ENCODE measurements around the gene STYK1.
A peak's percentile ranks its signal among the peaks of the same experiment; 100 is the strongest.
"Not testable (repeated sequence)": the region's sequence is repeated elsewhere in the genome, so short reads cannot be mapped to it uniquely, and the experiment has no call there.

Gene STYK1

GRCh38 chr12:10688042-10688441 is 14.2 kb upstream of the STYK1 start:
- no peak for DNase-seq

- no peak for DNase-seq
Observed at GRCh38 chr12:10672231-10672868, 1.5 kb downstream of the STYK1 start.

GRCh38 chr12:10669533-10669932 is 4.3 kb downstream of the STYK1 start:
- DNase-seq: no peak

GRCh38 chr12:10668526-10668925 is 5.3 kb downstream of the STYK1 start:
- no peak for DNase-seq

DNA sequence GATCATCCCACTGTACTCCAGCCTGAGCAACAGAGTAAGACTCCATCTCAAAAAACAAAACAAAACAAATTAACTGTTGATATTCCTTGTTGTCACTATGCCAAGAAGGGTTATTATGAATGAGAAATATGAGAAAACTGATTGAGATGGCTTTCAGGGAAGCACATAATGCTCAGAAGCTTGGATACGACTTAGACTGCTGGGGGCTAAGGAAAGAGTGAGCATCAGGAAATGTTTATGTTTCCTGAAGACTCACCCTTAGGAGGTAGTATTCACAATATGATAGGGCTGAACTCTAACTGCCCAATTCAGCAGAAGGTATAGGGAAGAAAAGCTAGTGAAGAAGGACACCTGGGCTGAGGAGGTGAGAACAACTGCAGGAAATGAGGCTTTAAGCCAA is 6.3 kb downstream of the STYK1 start:
- no peak for DNase-seq

DNA sequence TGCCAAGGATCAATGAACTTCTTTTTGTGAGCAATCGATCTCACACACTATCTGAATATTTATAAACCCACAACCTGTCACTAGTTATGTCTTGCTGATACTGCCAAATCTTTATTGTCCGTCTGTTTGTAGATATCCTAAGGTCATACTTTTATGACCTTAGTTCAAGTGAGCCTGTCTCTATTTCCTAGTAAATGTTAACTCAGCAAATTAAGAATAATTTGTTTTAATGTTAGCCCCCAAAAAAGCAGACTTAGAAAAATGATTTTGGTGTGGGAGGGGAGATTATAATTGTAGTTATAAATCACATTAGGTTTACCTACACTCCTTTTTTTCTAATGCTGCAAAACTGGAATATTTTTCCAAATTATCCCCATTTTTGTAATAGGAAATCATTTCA is 9.4 kb downstream of the STYK1 start:
- DNase-seq: no peak

DNA sequence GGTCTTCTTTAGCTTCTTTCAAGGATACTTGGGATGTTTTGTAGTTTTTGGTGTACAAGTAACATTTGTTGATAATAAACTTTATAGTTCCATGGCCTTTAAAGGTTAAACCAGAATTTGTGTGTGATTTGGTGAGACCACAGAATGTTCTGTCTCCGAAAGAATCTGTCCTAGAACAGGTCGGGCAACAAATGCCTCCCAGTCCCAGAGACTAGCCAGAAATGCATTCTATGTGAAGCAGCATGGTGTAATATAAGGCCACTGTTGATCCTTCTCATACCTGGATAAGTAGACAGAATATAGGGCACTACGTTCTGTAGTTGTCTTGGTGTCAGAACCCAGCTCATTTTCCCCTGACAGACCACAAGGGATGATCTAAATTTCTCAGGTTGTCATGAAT is 10.0 kb downstream of the STYK1 start:
- DNase-seq: no peak

DNA sequence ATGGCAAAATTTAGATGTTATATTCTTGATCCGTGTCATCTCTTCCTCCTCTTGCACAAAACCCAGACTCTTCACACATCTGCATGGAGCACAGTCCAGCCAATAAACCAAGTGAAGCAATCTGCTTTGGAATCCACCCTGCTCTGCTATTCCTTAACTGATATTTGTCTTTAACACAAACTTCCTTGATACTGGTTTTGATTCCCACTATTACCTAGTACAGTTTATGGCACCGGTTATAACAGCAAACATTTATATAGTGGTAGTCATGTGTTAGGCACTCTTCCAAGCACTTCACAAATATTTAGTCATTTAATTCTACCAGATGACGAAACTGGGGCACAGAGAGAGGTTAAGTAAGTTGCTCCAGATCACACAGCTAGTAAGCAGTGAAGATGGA is 12.5 kb downstream of the STYK1 start:
- no peak for DNase-seq

- no peak for DNase-seq
Observed at GRCh38 chr12:10654003-10654402, 19.8 kb downstream of the STYK1 start.

GRCh38 chr12:10652192-10652591 is 21.7 kb downstream of the STYK1 start:
- DNase-seq: no peak

GRCh38 chr12:10646576-10646975 is 27.3 kb downstream of the STYK1 start:
- not testable (repeated sequence) for DNase-seq

- no peak for DNase-seq
Observed at GRCh38 chr12:10645910-10646309, 27.9 kb downstream of the STYK1 start.

GRCh38 chr12:10641735-10642500 is 31.9 kb downstream of the STYK1 start:
- peak in 1 of 3 donors; percentile 5 for DNase-seq

DNA sequence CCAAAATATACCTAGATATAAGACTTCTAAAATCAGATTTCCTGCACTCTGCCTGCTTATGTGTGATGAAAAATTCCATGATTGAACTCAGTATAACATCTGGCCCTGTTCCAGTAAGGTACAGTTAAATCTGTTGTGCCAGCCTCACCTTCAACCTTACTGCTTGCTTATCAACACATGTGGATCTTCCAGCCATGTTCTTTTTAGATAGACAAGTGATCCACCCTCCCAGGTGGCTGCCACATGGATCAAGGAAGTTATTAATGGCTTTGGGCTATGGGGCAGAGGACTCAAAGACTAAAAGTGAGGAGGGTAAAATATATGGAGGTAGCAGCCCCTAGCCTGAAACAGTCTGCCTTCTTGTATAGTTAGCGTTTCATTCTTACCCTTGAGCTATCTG is 35.1 kb downstream of the STYK1 start:
- no peak for DNase-seq

DNA sequence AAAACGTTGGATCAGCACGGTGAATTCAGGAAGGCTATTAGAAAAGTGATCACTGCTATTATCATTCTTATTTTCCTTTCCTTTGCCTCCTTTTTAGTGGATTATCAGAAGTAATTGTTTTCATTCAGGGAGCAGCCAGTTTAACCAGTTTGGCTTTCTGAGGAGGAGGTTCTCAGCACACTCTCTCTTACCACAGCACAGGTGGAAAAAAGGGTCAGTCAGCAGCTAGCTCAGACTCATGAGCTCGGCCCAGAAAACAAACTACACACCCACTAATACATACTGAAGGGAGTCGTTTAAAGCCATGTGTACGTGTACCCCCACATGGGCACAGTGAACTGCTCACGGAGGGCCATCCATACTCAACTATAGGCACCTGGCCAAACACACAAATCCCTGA is 37.2 kb downstream of the STYK1 start:
- DNase-seq: no peak

GRCh38 chr12:10636124-10636523 is 37.7 kb downstream of the STYK1 start:
- DNase-seq: no peak

- no peak for DNase-seq
Observed at GRCh38 chr12:10635306-10635705, 38.5 kb downstream of the STYK1 start.

DNA sequence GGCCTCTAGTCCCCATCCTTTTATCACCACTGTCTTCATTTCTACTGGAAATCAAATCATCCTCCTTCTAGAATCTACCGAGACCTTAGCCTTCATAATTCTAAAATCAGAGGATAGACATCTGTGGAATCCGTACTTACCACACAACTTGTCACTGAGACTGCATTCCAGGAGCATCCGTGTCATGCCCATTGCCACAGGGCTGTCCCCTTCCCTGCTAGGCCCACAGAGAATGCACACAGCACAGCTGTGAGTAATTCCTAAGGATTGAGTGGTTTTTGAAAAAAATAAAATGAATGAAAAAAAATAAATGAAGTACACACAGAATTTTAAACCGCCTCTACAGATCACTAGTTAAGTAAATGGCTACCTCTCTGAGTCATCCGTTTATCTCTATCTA is 39.4 kb downstream of the STYK1 start:
- no peak for DNase-seq

DNA sequence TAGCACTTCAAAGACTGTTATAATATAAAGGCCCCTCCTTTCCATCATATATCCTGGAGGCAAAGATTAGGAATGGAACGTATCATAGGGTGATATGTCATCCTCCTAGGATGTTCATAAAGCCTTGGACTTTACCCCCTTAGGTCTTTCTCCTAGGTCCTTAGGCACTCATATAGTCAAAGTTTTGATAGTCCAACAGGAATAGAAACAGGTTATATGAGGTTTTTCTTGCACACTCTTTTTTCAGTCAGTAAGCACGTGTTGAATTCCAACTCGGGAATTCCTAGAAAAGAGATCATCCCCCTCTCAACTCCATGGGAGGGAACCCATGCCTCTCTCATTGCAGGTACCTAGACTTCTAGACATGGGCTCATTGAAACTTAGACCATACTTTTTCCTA is 40.3 kb downstream of the STYK1 start:
- no peak for DNase-seq

DNA sequence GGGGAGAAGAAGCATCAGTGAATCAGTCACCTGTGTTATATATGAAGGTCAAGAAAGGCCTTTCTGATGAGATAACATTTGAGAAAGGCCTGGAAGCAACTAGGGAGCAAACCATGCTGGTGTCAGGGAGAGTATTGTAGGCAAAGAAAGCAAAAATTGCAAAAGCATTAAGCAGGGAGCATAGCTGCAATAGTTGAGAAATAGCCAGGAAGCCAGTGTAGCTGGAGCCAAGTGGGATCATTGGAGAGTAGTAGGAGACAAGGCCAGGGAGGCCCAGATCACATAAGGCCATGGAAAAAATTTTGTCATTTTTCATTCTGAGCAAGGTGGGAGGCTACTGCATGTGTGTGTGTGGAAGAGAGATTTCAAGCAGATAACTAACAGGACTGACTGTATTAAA is 41.6 kb downstream of the STYK1 start:
- DNase-seq: no peak

DNA sequence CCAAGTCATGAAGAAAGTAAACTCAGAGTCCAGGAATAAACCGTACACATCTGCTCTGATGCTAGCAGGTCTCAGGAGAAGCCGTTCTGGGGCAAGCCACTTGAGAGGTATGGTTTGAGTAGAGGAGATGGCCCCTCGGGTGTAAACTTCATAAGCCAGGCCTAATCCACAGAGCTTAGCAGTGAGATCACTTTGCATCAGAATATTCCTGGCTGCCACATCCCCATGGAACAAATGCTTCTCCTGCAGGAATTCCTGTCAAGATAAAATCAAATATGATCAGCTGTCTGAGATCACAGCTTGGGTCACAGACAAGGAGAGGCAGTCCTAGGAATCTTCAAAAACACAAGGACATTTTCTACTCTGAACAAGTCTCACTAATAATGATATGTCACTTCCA is 49.2 kb downstream of the STYK1 start:
- no peak for DNase-seq

DNA sequence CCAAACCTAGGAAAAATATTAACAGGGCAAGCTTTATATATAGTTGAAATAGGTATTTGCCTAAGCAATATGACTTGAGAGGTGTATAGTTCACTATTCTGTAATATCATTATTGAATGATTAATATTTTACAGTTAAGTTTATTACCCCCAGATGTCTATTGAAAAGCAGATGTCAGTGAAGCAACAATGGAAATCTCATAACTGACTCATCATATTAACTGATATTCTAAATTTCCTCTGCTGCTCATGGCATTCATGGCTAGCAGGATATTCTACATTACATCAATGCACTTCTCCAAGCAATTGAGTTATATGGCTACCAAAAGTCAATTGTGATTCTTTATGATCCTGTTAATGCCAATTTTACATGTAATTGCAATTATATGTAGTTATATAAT is 50.7 kb downstream of the STYK1 start:
- peak in 2 of 3 donors; percentile 16 to 26 for DNase-seq

DNA sequence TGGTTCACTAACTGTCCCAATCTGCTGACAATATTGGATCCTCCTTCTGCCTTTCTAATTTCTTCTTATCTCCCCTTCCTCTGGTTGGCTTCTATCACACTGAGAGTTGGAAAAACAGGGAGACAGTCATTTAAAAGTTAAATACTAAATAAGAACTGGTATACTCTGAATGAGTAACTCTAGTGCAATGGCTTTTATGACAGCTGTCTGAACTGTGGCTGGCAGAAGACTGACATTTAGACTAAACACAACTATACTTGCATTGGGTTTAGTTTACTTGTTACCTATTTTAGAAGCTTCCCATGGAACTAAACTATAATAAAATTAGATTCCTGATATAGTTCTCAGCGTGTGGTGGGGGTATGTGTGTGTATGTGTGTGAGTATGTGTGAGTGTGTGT is 52.6 kb downstream of the STYK1 start:
- no peak for DNase-seq

DNA sequence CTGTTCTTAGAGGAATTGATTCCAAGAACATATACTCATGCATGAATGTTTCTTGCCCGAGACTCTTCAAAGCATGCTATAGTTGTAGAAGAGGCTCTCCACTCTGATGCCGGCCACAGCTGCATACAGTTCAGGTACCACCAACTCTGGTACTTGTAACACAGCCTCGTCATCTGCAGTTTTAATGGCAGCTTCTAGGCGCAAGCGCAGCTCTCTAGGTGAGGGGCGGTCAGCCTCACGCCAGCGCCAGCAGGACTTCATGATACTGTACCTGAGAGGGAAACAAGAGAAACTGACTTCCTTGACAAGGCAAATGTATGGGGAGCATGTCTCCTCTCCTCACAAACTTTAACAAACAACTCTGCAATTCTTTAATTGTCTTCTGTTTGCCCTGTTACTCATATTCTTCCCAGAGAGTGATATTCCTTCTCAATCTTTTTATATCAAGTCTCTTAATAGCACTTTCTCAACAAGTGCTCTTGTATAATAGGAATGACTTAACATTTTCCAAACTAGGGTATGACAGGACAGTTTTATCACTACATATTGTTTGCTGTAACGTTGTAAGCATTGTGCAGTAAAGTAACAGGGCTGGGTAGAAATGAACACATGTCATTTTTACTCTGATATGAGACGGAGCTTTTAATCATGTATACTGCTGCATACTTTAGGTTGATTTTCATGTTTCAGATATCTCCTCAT is 53.6 kb downstream of the STYK1 start:
- no peak for DNase-seq

All from suppressor macrophage treated with lipopolysaccharide for 1 hour (primary cell).